NCI-H82 treated with DMSO at 0.1 percent for 48 hours (cell line): ENCODE measurements around the gene ACKR4.
A peak's percentile ranks its signal among the peaks of the same experiment; 100 is the strongest.
"Not testable (repeated sequence)": the region's sequence is repeated elsewhere in the genome, so short reads cannot be mapped to it uniquely, and the experiment has no call there.

Experiments used
- DNase-seq: peaks from one replicate; lab custom pipeline; 2025; ENCODE audit not compliant: unreplicated experiment; lab: John Stamatoyannopoulos, UW

The ACKR4 gene

DNA sequence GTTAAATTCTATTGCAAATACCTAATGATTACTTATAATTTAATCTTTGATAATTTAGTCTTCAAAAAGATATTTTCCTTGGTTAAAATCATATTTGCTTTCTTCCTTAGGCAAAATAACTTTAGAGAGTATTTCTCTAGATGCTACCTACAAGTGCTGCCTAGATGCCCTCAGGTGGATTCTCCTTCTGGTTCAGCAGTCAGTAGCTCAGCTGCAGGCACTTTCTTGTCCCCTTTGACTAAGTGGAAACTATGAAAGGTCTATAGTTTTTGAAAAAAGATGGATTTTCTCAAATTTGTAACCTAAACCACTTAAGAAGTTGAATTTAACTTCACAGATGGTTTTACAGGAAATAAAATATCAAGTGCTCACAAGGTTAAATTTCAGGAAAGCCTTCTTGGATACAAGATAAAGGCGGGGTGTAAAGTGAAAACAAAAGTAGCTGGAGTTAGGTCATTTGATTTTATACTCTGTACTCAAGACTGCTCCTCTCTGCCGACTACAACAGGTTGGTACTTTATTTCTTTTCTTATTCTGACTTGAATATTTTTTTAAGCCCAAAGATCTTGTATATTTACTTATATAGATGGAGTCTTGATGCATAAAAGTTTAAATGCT lies at the start of gene ACKR4:
Gene ACKR4, plus strand, starts transcription at position 455 of the 618 bp plus-strand sequence. CDS start 3,128 bp downstream, outside the sequence.
- no peak for DNase-seq

DNA sequence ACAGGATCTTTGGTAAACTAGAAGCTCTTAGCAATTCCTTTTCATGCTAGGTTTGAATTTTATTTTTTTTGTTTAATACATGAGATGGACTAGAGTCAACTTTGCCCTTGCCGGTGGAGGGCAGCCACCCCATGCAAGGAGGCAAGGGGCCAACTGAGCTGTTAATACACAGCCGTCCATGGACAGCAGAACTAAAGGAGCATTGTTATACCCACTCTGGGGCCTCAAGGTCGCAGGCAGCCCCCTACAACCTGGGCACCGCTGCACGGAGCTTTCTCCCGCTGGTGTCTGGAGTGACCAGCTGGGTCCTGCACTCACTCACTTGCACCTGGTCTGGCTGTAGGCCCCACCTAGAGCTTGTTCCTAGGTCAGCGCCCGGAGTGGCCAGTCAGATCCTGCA lies 47.9 kb upstream of the ACKR4 start:
- no peak for DNase-seq

DNA sequence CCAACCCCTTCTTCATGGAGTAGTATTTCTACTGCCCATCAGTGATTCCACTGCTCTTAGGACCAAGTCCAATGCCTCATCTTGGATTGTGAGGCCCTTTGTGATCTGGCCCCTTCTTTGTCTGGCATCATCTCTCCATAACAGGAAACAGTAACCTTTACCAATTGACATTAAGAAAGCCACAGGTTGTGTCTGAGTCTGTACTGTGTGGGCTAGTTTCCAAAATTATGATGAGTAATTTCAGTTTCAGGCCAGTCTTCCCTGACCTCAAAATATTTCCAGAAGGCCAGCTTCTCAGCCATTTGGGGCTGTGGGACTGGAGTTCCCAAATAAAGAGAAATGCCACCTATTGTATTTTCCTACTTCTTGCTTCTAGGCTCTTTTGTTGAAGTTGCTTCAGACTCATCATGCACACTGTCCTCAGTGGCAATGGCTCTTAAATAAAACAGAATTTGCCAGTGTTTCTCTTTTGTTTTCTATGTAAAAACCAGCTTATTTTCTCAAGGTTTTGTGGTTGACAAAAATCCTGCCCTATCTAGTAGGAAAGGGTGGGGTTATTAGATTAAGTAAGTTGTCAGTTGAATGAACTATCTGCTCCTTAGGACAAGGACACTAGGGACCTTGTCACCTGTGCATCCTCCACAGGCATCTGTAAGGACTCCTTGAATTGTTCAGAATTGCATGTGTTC lies 47.0 kb upstream of the ACKR4 start:
- DNase-seq = no peak

DNA sequence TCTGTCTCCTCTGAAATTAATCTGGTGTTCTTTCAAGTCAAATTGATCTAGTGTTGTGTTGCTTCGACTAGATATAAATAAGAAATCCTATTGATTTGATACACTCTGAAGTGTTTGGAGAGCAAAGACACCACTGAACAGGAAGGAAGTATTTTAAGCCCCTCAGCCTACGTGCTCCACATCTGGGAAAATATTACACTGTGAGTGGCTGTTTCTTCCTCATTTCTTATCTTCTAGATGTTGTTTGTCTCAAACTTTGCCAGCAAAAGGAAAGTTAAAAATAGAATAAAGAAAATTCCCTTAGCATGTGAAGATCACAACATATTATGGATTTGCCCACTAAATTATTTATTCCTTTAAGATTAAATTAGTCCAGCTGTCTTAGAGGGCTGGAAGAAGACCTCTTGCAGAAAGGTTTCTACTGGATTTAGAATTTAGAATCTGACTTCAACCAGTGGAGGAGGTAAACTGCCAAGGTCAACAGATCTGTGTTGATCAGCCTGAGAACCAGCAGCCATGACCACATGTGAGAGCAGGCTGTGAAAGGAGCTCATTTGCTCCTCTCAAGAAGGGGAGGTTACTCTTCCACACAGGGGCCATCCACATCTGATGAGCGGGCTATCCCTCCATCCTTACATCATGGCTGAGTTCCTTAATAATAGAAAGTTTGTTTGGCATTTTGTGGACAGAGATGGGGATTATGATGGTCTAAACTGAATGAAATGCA lies 46.3 kb upstream of the ACKR4 start:
- no peak for DNase-seq

DNA sequence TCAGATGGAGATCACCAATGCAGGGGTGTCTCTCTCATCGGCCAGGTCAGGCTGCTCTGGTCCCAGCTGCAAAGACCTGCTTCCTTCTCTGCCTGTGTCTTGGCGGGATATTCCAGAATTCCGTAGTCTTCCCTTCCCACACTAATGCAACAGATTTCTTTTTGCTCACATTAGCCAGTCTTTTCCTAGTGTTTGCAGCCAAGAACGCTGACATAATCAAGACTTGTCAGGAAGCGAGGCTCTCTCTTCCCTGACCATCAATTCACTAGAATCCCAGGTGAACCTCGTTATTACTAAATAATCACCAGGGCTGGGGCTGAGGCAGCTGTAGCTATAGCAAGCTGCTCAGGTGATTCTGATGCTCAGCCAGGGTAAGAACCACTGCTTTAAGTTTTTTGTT lies 43.2 kb upstream of the ACKR4 start:
- no peak for DNase-seq

DNA sequence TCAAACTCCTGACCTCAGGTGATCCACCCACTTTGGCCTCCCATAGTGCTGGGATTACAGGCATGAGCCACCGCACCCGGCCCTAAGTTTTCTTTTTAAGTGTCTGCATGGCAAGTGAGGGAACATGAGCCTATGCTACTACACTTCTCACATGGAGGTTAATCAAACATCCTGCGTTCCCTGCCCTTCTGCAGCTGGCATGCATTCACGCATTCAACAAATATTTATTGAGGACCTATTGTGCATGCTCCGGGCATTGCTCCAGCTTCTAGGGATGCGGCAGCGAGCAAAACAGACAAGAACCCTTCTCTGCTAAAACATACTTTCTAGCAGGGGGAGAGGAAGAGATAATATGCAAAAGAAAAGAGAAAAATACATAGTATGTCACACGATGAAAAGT lies 42.6 kb upstream of the ACKR4 start:
- DNase-seq = no peak

DNA sequence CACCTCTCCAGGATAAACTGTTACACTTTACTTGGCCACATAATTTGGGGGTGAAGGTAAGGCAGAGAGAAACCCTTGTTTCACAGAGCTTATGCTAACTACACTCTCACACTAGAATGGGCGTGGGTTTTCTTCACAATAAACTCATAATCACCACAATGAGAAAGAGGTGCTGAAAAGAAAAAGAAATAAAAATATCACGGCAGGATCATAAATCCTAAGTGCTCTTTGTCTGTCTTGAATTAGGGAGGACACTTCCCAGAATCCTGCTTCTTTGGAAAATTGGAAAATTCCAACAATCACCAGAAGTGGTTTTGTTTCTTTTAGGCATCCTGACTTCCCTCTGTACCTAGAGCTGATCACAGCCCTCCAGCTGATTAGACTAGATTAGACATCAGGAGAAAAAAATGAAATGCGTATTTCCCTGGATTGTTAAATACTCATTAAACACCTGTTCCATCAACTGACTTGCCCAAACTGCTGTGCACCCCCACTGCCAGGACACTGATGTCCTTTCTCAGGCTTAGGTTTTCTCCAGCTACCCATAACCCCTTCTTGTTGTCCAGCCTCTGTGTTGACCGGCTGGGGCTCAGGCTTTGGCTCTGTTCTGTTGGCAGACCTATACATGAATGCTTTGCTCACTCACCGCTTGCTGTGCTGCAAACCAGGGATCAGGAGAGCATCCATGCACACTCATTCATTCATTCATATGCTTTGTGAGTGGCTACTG lies 41.6 kb upstream of the ACKR4 start:
- DNase-seq = no peak

DNA sequence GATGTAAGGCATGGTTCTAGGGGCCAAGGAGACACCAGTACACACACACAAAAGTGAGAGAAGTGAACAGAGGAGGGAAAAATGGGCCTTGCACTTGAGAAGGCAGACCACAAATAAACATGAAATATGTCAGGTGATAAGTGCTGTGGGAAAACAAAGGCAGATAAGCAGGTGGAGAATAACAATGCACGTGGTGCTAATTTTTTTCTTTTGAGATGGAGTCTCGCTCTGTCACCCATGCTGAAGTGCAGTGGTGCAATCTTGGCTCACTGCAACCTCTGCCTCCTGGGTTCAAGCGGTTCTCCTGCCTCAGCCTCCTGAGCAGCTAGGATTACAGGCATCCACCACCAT lies 41.1 kb upstream of the ACKR4 start:
- DNase-seq = not testable (repeated sequence)

DNA sequence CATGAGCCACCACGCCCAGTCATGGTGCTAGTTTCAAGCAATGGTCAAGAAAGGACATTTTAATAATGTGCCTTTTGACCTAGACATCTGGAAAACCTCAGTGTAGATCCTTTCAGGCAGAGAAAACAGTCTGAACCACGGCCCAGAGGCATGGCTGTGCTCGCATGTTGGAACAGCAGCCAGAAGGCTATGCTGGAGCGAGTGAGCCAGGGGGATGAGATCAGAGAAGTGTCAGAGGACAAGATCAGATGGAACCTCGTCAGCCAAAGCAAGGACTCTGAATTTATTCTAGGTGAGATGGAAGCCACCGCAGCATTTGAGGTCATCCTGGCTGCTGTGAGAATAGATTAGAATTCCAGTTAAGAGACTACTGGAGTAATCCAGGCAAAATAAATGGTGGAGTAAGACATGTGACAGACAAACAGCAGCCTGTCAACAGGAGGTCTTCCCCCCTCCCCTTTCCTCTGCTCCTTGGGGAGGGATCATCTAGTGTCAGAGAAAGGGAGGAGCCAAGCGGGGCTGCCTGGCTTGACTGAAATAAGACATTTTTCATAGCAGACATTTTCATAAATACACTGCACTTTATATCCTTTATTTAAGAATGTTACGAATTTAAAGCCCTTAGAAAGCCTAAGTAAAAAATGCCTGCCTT lies 40.4 kb upstream of the ACKR4 start:
- DNase-seq = no peak

DNA sequence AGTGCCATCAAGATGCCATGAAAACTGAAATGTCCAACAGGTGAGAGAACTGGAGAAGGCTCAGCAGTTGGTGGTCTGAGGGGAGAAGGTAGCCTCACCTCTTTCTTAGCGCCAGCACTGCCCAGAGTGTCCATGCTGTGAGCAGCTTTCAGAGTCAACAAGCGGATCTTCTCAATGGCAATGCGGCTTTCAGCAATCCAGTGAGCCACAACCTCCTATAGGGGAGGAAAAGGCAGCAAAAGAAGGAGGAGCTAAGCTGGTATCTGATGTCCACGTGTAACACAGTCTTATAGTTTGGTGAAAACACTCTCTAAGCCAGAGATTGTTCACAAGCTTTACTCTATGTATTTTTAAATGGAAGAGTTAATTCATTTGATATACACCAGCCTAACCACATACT lies 36.1 kb upstream of the ACKR4 start:
- DNase-seq = no peak

DNA sequence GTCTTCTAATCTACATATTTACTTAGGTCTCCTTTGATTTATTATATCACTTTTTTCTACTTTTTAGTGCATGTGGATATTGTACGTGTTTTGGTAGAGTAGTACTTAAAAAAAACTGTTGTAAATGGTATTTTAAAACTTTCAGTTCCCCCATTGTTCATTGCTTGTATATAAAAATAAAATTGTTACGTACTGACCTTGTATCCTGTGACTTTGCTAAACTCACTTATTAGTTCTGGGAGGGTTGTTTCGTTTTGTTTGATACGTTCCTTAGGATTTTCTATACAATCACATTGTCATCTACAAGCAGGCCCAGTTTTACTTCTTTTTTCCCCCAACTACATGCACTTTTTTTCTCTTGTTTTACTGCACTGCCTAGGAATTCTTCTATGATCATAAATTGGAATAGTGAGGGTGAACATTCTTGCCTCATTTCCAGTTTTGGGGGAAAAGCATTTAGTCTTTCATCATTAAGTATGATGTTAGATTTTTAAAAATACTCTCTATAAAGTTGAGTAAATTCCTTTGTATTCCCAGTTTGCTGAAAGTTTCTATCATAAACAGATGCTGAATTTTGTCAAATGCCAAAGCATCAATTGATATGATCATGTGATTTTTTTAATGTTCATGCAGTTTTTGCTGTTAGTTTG lies 33.5 kb upstream of the ACKR4 start:
- no peak for DNase-seq

DNA sequence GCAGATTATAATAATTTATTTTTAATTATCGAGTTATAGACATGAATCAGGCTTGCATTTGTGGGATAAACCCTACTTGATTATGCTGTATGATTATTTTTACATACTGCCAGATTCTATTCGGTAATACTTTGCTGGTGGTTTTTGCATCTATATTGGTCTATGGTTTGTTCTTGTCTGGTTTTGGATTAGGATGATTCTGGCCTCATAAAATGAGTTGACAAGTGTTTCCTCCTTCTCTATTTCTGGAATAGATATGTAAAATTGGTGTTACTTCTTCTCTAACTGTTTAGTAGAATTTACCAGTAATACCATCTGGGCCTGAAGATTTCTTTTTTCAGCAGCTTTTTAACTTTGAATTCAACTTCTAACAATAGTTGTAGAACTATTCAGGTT lies 33.0 kb upstream of the ACKR4 start:
- no peak for DNase-seq

DNA sequence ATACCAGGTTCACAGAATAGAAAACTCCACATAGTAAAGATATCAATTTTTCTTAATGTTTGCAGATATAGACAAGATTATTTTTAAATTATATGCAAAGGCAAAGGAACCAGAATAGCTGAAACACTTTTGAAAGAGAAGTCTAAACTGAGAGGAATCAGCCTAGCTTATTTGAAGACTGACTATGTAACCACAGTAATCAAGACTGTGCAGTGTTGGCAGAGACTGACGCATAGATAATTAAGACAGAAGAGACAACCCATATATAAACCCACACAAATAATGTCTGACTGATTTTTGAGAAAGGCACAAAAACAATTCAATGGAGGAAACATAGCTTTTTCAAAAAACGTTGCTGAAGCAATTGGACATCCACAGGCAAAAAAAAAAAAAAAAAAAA lies 28.6 kb upstream of the ACKR4 start:
- no peak for DNase-seq

DNA sequence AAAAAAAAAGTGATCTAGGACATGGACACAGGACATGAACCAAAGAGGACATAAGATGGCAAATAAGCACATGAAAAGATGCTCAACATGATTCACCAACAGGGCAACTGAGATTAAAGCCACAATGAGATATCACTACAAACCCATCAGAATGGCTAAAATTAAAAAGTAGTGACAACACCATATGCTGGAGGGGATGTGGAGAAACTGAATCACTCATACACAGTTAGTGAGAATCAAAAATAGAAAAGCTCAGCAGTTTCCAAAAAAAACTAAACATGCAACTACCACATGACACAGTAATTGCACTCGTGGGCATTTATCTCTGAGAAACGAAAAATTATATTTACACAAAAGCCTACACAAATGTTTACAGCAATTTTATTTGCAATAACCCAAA lies 27.9 kb upstream of the ACKR4 start:
- no peak for DNase-seq

DNA sequence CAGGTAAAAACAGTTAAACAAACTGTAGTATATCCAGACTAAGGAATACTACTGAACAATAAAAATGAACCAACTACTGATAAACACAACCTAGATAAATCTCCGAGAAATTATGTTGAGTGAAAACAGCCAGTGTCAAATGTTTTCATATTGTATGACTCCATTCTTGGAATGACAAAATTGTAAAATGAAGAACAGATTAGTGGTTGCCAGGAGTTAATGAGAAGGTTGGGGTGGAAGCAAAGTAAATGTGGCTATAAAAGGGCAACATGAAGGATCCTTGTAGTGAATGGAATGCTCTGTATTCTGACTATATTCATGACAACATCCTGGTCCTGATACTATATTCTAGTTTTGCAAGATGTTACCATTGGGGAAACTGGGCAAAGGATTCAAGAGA lies 27.5 kb upstream of the ACKR4 start:
- DNase-seq = no peak

DNA sequence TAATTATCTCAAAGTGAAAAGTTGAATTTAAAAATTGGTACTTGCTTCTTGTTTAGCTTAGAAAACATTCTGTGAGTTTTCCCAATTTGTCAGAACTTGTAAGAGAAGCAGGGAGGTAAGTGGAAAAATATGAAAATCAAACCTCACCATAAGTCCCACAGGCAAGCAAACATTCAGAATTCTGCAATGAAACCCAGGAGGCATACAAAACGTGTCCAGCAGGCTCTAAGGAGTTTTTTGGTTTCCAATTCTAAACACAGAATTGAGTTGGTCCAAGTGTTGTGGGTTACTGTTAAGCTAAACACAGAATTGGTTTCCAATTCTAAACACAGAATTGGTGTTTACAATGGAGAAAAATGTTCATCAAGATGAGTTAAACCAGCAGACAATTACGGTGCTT lies 27.1 kb upstream of the ACKR4 start:
- no peak for DNase-seq

DNA sequence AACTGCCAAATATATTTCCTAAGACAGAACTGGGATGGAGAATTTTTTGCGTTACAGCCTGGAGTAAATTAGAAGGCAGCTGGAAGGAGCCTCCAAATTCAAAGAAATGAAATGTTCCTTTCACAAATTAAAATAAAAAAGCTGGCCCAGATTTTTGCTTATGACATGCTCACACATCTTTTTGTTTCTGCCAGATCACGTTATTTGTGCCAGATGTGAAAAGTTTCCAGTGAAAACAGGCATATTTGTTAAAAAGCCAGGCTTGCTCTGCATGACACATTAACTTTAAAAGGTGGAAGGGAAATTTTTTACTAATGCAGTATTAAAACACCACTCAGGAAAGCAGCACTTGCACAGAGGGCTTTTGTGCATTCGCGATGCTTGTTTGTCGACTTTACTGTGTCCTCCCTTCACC lies 23.3 kb upstream of the ACKR4 start:
- DNase-seq = no peak

DNA sequence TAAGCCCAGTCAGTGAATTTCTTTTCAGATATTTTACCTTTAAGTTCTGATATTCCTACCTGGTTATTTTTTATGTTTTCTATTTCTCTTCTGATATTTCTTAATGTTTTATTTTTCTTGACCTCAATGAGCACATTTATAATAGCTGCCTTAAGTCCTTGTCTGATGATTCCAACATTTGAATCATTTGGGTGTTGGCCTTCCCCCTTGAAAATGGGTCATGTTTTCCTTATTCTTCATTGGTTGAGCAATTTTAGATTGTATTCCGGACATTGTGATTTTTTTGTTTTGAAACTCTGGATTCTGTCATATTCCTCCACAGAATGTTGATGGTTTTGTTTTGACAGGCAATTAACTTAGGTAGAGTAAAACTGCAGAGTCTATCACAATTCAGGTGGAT lies 9.7 kb upstream of the ACKR4 start:
- no peak for DNase-seq

DNA sequence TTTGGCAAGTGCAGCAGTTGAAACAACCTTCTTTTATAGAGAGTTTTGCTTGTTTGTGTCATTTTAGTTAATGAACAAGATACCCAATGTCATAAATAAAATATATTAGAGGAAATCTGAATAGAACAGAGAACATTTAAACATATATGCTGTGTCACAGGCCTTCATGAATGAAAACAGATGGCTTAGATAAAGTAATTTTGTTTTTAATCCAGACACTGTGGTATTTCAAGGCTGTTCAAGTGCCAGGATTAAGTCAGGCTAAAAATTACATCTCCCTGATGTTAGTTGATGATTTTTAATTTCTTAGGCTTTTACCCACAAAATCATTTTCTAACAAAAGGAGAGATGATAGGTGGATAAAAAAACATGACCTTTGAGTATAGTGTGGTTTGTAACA lies 4.9 kb upstream of the ACKR4 start:
- peak; percentile 1 for DNase-seq

DNA sequence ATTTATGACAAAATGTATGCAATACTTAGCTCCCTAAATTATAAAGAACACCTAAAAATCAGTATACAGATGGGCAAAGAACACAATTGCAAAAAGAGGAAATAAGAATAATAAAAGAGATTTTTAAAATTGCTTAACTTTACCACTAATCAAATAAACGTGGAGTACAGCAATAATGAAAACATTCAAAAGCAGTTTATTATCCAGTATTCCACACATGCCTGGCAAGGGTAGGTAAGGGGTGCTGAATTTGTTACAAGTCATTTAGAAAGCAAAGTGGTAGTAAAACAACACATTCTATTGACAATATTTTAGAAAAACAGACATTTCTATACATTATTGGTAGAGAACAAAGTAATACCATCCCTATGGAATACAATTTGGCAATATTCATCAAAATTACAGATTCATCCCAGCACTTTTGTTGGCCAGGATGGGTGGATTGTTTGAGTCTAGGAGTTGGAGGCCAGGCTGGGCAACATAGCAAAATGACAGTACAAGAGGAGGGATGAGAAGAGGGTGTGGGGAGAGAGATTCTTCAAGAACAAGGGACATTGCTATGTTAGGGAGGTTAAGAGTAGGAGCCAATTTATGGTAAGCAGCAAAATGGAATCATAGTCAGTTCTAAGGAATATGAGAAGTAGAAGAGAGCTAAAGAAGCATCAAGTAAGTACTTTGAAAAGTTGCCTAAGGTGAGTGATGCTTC lies 3.7 kb upstream of the ACKR4 start:
- DNase-seq = no peak
